ENCODE data around the gene EIF3J. TPM values are rescaled to one million over a fixed set of nuclear protein-coding genes. Genes with fewer than 3 reads are reported as not detected.

The EIF3J gene
- total RNA-seq, 3 donors from 2014 or later (not counting 1 experiment from before 2014, with no cell fraction given) = 53.1 to 75.7 (median 72.4) TPM

DNA sequence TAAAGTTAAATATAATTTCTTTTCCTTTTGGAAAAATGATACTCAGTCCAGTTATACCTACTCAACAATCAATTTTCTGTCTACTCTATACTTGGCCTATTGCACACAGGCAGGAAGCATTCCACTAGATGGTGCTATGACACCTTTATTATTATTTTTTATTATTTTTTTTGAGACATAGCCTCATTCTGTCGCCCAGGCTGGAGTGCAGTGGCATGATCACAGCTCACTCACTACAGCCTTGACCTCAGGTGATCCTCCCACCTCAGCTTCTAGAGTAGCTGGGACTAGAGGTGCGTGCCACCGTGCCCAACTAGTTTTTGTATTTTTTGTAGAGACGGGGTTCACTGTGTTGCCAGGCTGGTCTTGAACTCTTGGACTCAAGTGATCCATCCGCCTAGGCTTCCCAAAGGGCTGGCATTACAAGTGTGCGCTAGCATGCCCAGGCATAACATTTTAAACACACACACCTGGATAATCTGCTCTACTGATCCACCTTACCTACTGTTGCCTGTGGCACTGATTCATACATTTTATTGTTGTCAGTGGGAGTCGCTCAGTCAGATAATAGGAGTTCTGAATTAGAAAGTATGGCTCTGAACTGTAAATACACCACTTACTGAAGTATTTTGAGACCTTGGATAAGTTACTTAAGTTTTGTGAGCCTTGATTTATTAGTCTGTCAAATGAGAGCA is 56.2 kb downstream of the EIF3J start:
- DNase-seq (peak in 1 of 2 donors; percentile 73), ATAC-seq (peak; percentile 62 to 78 (median 71))
- H3K27me3 Mint-ChIP-seq (ENCODE audit: low read depth in 2 of 2) = no peaks in the 10 kb centered on the region
- Histone ChIP-seq H3K27ac (ENCODE audit: low read length) (no peak overlapping the region), H3K9me3 (ENCODE audit: control insufficient read depth, insufficient read depth, low read length) (no peaks in the 10 kb centered on the region), H3K36me3 (ENCODE audit: control insufficient read depth, insufficient read depth, low read length) (peaks cover 87% of the 10 kb centered on the region), H3K4me1 (ENCODE audit: control insufficient read depth, insufficient read depth, low read length) (no peaks in the 10 kb centered on the region), H3K4me3 (ENCODE audit: low read length) (no peak overlapping the region), H3K27me3 (ENCODE audit: control insufficient read depth, insufficient read depth, low read length) (no peaks in the 10 kb centered on the region)
- intact Hi-C loops (cut with micrococcal nuclease) = loop anchor here (1.0 to 5.0 kb wide), 2 partner anchors 145 to 444 kb away; no protein-coding TSS in a partner anchor
- H3K4me1 Mint-ChIP-seq = no peaks in the 10 kb centered on the region
- H3K9me3 Mint-ChIP-seq = no peaks in the 10 kb centered on the region
- no peak overlapping the region for H3K27ac Mint-ChIP-seq
- peaks cover 16% of the 10 kb centered on the region for H3K36me3 Mint-ChIP-seq
- WGBS (ENCODE audit: insufficient coverage) = 91% methylated on average over 7 of the region's 7 CpGs
- peak; percentile 61 for TF ChIP-seq CTCF (IDR thresholded peaks at IDR 0.05)
- no peak overlapping the region for H3K4me3 Mint-ChIP-seq

- ATAC-seq = no peak
Observed at GRCh38 chr15:44595246-44595645, 58.3 kb downstream of the EIF3J start.

GRCh38 chr15:44595656-44596510 is 58.9 kb downstream of the EIF3J start:
- Mint-ChIP-seq H3K36me3 (peaks cover 8% of the 10 kb centered on the region), H3K4me1 (no peaks in the 10 kb centered on the region), H3K27me3 (ENCODE audit: low read depth in 2 of 2) (no peaks in the 10 kb centered on the region), H3K9me3 (no peaks in the 10 kb centered on the region), H3K4me3 (no peak overlapping the region), H3K27ac (peak overlapping the region; percentile 62 to 69)
- WGBS (ENCODE audit: insufficient coverage) = 96% methylated on average over 3 of the region's 3 CpGs
- no peak overlapping the region for H3K27ac ChIP-seq (ENCODE audit: low read length)
- H3K9me3 ChIP-seq (ENCODE audit: control insufficient read depth, insufficient read depth, low read length) = no peaks in the 10 kb centered on the region
- no peaks in the 10 kb centered on the region for H3K27me3 ChIP-seq (ENCODE audit: control insufficient read depth, insufficient read depth, low read length)
- DNase-seq (no peak), ATAC-seq (no peak)
- peaks cover 78% of the 10 kb centered on the region for H3K36me3 ChIP-seq (ENCODE audit: control insufficient read depth, insufficient read depth, low read length)
- intact Hi-C loops (cut with micrococcal nuclease) = no loop called here
- TF ChIP-seq CTCF (IDR thresholded peaks at IDR 0.05) = no peak
- H3K4me1 ChIP-seq (ENCODE audit: control insufficient read depth, insufficient read depth, low read length) = no peaks in the 10 kb centered on the region
- H3K4me3 ChIP-seq (ENCODE audit: low read length) = no peak overlapping the region

More at GRCh38 chr15:44595246-44595645, 58.3 kb downstream of the EIF3J start:
- no peak for DNase-seq
- no peaks in the 10 kb centered on the region for H3K27me3 Mint-ChIP-seq (ENCODE audit: low read depth in 2 of 2)
- no peak overlapping the region for H3K4me3 Mint-ChIP-seq
- no peaks in the 10 kb centered on the region for H3K9me3 ChIP-seq (ENCODE audit: control insufficient read depth, insufficient read depth, low read length)
- intact Hi-C loops (cut with micrococcal nuclease) = no loop called here
- no peak for TF ChIP-seq CTCF (IDR thresholded peaks at IDR 0.05)
- no peaks in the 10 kb centered on the region for H3K4me1 Mint-ChIP-seq
- peaks cover 13% of the 10 kb centered on the region for H3K36me3 Mint-ChIP-seq
- no peak overlapping the region for H3K4me3 ChIP-seq (ENCODE audit: low read length)
- 100% methylated on average over 1 of the region's 1 CpG for WGBS (ENCODE audit: insufficient coverage)
- H3K36me3 ChIP-seq (ENCODE audit: control insufficient read depth, insufficient read depth, low read length) = peaks cover 81% of the 10 kb centered on the region
- no peaks in the 10 kb centered on the region for H3K4me1 ChIP-seq (ENCODE audit: control insufficient read depth, insufficient read depth, low read length)
- no peaks in the 10 kb centered on the region for H3K9me3 Mint-ChIP-seq
- peak overlapping the region; percentile 62 to 69 for H3K27ac Mint-ChIP-seq
- no peak overlapping the region for H3K27ac ChIP-seq (ENCODE audit: low read length)
- H3K27me3 ChIP-seq (ENCODE audit: control insufficient read depth, insufficient read depth, low read length) = no peaks in the 10 kb centered on the region
